SU-DHL-6 (cell line): ENCODE data around the gene DLG2.

Experiments
- H2AFZ ChIP-seq: fragments of 200-600 bp; sonication (generic); 2 replicates; pipeline ENCODE4 v1.6.1; 2014; ENCODE audit warnings: low read depth, mild to moderate bottlenecking, moderate library complexity, mixed read lengths, antibody characterized with exemption, low read length; ENCODE audit not compliant: severe bottlenecking
- H3F3A ChIP-seq: fragments of 200-600 bp; shearing (Covaris generic); 2 replicates; pipeline ENCODE4 v1.6.0; 2016; ENCODE audit warnings: antibody characterized with exemption, mild to moderate bottlenecking; ENCODE audit not compliant: insufficient read depth
- H3K27ac ChIP-seq: fragments of 200-600 bp; sonication (generic); 2 replicates; pipeline ENCODE4 v1.5.1; 2016; ENCODE audit warnings: low read depth, mild to moderate bottlenecking, low read length, moderate library complexity, mixed read lengths
- H3K27me3 ChIP-seq: fragments of 200-600 bp; sonication (generic), shearing (Covaris generic); 2 replicates; pipeline ENCODE4 v1.6.0; 2014; ENCODE audit warnings: mild to moderate bottlenecking, low read length
- H3K36me3 ChIP-seq: fragments of 200-600 bp; sonication (generic); 2 replicates; pipeline ENCODE4 v1.6.1; 2014; ENCODE audit warnings: mild to moderate bottlenecking, low read length, mixed read lengths
- H3K4me2 ChIP-seq: fragments of 300-600, 200-600 bp; shearing (Covaris generic), sonication (generic); 2 replicates; pipeline ENCODE4 v1.6.0; 2014; ENCODE audit warnings: low read length, low read depth, mild to moderate bottlenecking; ENCODE audit not compliant: poor library complexity, severe bottlenecking
- H3K4me3 ChIP-seq: fragments of 200-600 bp; sonication (generic); 2 replicates; pipeline ENCODE4 v1.5.1; 2014; ENCODE audit warnings: antibody characterized with exemption, low read length, mild to moderate bottlenecking, mixed read lengths; ENCODE audit not compliant: insufficient read depth, poor library complexity, severe bottlenecking
- H3K79me2 ChIP-seq: fragments of 200-600 bp; sonication (generic); 2 replicates; pipeline ENCODE4 v1.6.1; 2014; ENCODE audit warnings: mild to moderate bottlenecking, low read length, moderate library complexity; ENCODE audit not compliant: insufficient read depth
- H3K9ac ChIP-seq: fragments of 200-600 bp; sonication (generic); 2 replicates; pipeline ENCODE4 v1.7.0; 2014; ENCODE audit warnings: mild to moderate bottlenecking, low read length
- H3K9me2 ChIP-seq: fragments of 200-600 bp; sonication (generic); replicated peaks from 2 replicates; pipeline ENCODE4 v1.6.1; 2014; ENCODE audit warnings: low read length; ENCODE audit not compliant: insufficient read depth
- H3K9me3 ChIP-seq: fragments of 200-600 bp; sonication (generic); 2 replicates; pipeline ENCODE4 v1.6.1; 2014; ENCODE audit warnings: low read length, mixed read lengths; ENCODE audit not compliant: insufficient read depth
- H4K20me1 ChIP-seq: fragments of 200-600 bp; sonication (generic); 2 replicates; pipeline ENCODE4 v1.6.1; 2014; ENCODE audit warnings: low read depth, mild to moderate bottlenecking, antibody characterized with exemption, low read length, moderate library complexity, mixed read lengths
- EZH2phosphoT487 ChIP-seq: fragments of 200-600 bp; sonication (generic), shearing (Covaris generic); conservative IDR thresholded peaks from 2 replicates; pipeline ENCODE4 v1.6.1; 2018; ENCODE audit warnings: mild to moderate bottlenecking, antibody characterized with exemption, low read length, moderate library complexity, mixed read lengths
- TF ChIP-seq, protein P1 (sequence below): fragments of 200-600 bp; sonication (generic); IDR thresholded peaks from one replicate; pipeline ENCODE4 v1.5.1; 2017; ENCODE audit warnings: antibody characterized with exemption, mild to moderate bottlenecking, low read length, moderate library complexity; ENCODE audit not compliant: insufficient read depth, poor library complexity, severe bottlenecking

The DLG2 gene

DNA sequence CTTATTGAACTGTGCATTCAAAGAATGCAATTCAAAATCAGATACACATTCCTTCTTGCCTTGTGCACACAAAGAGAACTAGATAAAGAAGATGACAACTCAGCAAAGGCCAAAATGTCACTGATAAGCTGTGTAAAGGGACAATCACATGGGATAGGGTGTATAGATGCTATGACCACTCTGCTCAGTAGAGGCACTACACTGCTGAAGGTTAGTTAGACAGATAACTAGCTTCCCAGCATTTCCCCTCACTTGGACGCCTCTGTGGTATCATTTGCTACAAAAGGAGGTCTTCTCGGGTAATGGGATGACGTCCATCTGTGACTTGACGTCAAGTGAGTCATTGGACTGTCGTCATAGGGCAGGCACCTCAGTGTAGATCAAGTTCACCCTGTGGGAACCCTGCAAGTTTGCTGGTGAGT, 1916.0 kb downstream of the DLG2 start:
- no peak overlapping the region for H2AFZ ChIP-seq

DNA sequence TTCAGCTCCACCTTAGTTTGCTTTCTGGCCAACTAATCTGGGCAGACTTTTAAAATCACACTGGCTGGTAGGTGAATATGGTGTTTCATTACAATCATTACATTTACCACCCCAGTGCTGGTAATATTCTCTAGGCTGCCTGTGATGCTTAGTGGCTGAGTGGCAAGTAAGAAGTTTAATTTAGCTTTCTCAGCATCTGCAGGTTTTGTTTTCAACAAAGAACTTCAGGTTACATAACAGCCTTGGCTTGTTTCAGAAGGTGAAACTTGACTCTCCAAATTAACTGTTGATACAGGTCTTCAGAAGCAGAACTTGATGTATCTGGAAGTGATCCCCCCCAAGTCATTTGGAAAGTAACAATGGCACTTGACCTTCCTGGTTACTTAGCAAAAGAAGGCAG, 1917.7 kb downstream of the DLG2 start:
- Histone ChIP-seq H4K20me1 (peaks cover 3% of the 10 kb centered on the region; the same call in 1 of the 2 replicates), H3K27ac (no peak overlapping the region), H3F3A (no peaks in the 10 kb centered on the region), H3K79me2 (no peaks in the 10 kb centered on the region), H3K9ac (no peak overlapping the region), H3K4me2 (no peak overlapping the region), H3K9me3 (no peaks in the 10 kb centered on the region), H3K36me3 (no peaks in the 10 kb centered on the region), H3K9me2 (no peaks in the 10 kb centered on the region), H3K27me3 (no peaks in the 10 kb centered on the region), H3K4me3 (no peak overlapping the region), H2AFZ (no peak overlapping the region)
- TF ChIP-seq EZH2phosphoT487 = no peak
- TF ChIP-seq, protein P1, sequence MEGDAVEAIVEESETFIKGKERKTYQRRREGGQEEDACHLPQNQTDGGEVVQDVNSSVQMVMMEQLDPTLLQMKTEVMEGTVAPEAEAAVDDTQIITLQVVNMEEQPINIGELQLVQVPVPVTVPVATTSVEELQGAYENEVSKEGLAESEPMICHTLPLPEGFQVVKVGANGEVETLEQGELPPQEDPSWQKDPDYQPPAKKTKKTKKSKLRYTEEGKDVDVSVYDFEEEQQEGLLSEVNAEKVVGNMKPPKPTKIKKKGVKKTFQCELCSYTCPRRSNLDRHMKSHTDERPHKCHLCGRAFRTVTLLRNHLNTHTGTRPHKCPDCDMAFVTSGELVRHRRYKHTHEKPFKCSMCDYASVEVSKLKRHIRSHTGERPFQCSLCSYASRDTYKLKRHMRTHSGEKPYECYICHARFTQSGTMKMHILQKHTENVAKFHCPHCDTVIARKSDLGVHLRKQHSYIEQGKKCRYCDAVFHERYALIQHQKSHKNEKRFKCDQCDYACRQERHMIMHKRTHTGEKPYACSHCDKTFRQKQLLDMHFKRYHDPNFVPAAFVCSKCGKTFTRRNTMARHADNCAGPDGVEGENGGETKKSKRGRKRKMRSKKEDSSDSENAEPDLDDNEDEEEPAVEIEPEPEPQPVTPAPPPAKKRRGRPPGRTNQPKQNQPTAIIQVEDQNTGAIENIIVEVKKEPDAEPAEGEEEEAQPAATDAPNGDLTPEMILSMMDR = no peak

More for the DNA sequence above, 1916.0 kb downstream of the DLG2 start:
- no peak for TF ChIP-seq EZH2phosphoT487
- TF ChIP-seq, protein P1 = no peak
- H4K20me1 ChIP-seq = no peaks in the 10 kb centered on the region
- no peak overlapping the region for H3K4me3 ChIP-seq
- no peaks in the 10 kb centered on the region for H3K27me3 ChIP-seq
- no peaks in the 10 kb centered on the region for H3K36me3 ChIP-seq
- no peaks in the 10 kb centered on the region for H3K9me3 ChIP-seq
- no peak overlapping the region for H3K27ac ChIP-seq
- no peaks in the 10 kb centered on the region for H3K9me2 ChIP-seq
- no peaks in the 10 kb centered on the region for H3K79me2 ChIP-seq
- H3K9ac ChIP-seq = no peak overlapping the region
- H3K4me2 ChIP-seq = no peak overlapping the region
- no peaks in the 10 kb centered on the region for H3F3A ChIP-seq

DNA sequence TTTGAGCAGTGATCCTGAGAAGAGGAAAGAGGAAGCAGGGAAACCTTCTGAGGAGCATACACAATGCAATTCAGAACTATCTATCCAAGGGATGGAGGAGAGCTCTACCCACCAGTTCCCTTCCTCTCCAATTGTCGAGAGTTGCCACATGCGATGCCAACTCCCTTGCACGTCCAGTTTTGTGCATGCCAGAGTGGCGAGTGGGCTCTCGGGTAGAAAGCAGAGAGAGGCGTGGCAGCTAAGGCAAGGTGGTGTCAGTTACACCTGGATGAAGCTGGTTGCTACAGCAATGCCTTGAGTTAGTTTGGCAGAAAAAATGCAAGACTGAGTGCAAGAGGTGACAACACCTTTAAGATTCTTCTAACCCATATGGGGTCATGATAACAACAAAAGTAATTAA, 1920.6 kb downstream of the DLG2 start:
- TF ChIP-seq EZH2phosphoT487 = no peak
- TF ChIP-seq, protein P1 = no peak
- H4K20me1 ChIP-seq = peaks cover 3% of the 10 kb centered on the region; the same call in 1 of the 2 replicates
- no peaks in the 10 kb centered on the region for H3F3A ChIP-seq
- H3K27me3 ChIP-seq = no peaks in the 10 kb centered on the region
- H3K79me2 ChIP-seq = no peaks in the 10 kb centered on the region
- no peak overlapping the region for H3K9ac ChIP-seq
- H3K4me2 ChIP-seq = no peak overlapping the region
- no peaks in the 10 kb centered on the region for H3K36me3 ChIP-seq
- H3K4me3 ChIP-seq = no peak overlapping the region
- no peak overlapping the region for H2AFZ ChIP-seq
- no peaks in the 10 kb centered on the region for H3K9me3 ChIP-seq
- no peak overlapping the region for H3K27ac ChIP-seq
- no peaks in the 10 kb centered on the region for H3K9me2 ChIP-seq
